ENCODE results near the gene WASF3.

The WASF3 gene

DNA sequence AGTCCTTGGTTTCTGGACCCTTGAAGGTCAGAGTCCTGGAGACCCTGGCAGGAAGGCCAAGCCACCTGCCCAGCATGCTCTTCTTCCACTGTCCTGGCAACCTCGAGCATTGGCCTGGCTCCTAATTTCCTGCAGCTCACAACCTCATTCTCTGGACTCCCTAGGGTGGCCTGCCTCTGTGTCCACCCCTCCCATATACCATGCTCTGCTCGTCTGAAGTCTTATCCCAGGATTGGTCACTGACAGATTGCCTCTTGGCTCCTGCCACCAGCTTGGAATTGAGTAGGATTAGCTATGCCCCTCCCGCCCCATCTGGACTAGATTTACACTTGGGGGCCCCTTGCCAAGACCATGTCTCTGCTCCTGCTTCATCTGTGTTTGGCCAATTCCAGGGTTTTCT lies 17.1 kb upstream of the WASF3 start:
- DNase-seq (ENCODE audit: low read depth in 1 of 2, low spot score in 1 of 2) = no peak
- H3K27me3 ChIP-seq (ENCODE audit: insufficient read depth, poor library complexity, severe bottlenecking) = peaks cover 8% of the 10 kb centered on the region
- TF ChIP-seq, protein P1, sequence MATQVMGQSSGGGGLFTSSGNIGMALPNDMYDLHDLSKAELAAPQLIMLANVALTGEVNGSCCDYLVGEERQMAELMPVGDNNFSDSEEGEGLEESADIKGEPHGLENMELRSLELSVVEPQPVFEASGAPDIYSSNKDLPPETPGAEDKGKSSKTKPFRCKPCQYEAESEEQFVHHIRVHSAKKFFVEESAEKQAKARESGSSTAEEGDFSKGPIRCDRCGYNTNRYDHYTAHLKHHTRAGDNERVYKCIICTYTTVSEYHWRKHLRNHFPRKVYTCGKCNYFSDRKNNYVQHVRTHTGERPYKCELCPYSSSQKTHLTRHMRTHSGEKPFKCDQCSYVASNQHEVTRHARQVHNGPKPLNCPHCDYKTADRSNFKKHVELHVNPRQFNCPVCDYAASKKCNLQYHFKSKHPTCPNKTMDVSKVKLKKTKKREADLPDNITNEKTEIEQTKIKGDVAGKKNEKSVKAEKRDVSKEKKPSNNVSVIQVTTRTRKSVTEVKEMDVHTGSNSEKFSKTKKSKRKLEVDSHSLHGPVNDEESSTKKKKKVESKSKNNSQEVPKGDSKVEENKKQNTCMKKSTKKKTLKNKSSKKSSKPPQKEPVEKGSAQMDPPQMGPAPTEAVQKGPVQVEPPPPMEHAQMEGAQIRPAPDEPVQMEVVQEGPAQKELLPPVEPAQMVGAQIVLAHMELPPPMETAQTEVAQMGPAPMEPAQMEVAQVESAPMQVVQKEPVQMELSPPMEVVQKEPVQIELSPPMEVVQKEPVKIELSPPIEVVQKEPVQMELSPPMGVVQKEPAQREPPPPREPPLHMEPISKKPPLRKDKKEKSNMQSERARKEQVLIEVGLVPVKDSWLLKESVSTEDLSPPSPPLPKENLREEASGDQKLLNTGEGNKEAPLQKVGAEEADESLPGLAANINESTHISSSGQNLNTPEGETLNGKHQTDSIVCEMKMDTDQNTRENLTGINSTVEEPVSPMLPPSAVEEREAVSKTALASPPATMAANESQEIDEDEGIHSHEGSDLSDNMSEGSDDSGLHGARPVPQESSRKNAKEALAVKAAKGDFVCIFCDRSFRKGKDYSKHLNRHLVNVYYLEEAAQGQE (IDR thresholded peaks at IDR 0.05; ENCODE audit: insufficient replicate concordance, low read depth) = no peak
- no peak for TF ChIP-seq SPI1 (IDR thresholded peaks at IDR 0.05; ENCODE audit: borderline replicate concordance, low read depth)
- no peak for TF ChIP-seq GABPA (IDR thresholded peaks at IDR 0.05; ENCODE audit: low read depth)
- TF ChIP-seq CTCF (IDR thresholded peaks at IDR 0.05; ENCODE audit: insufficient read depth, low read length) = no peak
- TF ChIP-seq POLR2AphosphoS5 (IDR thresholded peaks at IDR 0.05; ENCODE audit: low read depth) = no peak
- H3K27ac ChIP-seq (replicated peaks) = no peak overlapping the region
- H3K4me3 ChIP-seq (replicated peaks; ENCODE audit: insufficient read depth, low read length) = no peak overlapping the region

GRCh38 chr13:26541041-26541440 lies 16.4 kb upstream of the WASF3 start:
- no peak overlapping the region for H3K27ac ChIP-seq (replicated peaks)
- H3K27me3 ChIP-seq (ENCODE audit: insufficient read depth, poor library complexity, severe bottlenecking) = peaks cover 8% of the 10 kb centered on the region
- DNase-seq (ENCODE audit: low read depth in 1 of 2, low spot score in 1 of 2) = no peak
- TF ChIP-seq CTCF (IDR thresholded peaks at IDR 0.05; ENCODE audit: insufficient read depth, low read length) (no peak), POLR2AphosphoS5 (IDR thresholded peaks at IDR 0.05; ENCODE audit: low read depth) (no peak)
- H3K4me3 ChIP-seq (replicated peaks; ENCODE audit: insufficient read depth, low read length) = no peak overlapping the region

GRCh38 chr13:26541678-26542568 lies 15.6 kb upstream of the WASF3 start:
- DNase-seq (ENCODE audit: low read depth in 1 of 2, low spot score in 1 of 2) = no peak
- no peak overlapping the region for H3K27ac ChIP-seq (replicated peaks)
- H3K27me3 ChIP-seq (ENCODE audit: insufficient read depth, poor library complexity, severe bottlenecking) = peaks cover 8% of the 10 kb centered on the region
- H3K4me3 ChIP-seq (replicated peaks; ENCODE audit: insufficient read depth, low read length) = no peak overlapping the region
- TF ChIP-seq POLR2AphosphoS5 (IDR thresholded peaks at IDR 0.05; ENCODE audit: low read depth) = no peak
- TF ChIP-seq SPI1 (IDR thresholded peaks at IDR 0.05; ENCODE audit: borderline replicate concordance, low read depth) = no peak
- TF ChIP-seq, protein P1 (IDR thresholded peaks at IDR 0.05; ENCODE audit: insufficient replicate concordance, low read depth) = no peak
- TF ChIP-seq GABPA (IDR thresholded peaks at IDR 0.05; ENCODE audit: low read depth) = no peak
- no peak for TF ChIP-seq CTCF (IDR thresholded peaks at IDR 0.05; ENCODE audit: insufficient read depth, low read length)
